WTC11 (cell line): ENCODE data around the gene RUSF1. TPM values are rescaled to one million over a fixed set of nuclear protein-coding genes. Genes with fewer than 3 reads are reported as not detected.
A peak's percentile ranks its signal among the peaks of the same experiment; 100 is the strongest.

Source experiments
- ATAC-seq: fragments of 200-7000 bp; cut with Tn5 transposase; 2 replicates; pipeline ENCODE4 v1.10.0; 2021; ENCODE audit warnings: mild to moderate bottlenecking, moderate library complexity
- CTCF ChIA-PET: fragments of 300-600 bp; sonication (Branson Sonifier 250); formaldehyde crosslinking; loops from one replicate; lab custom pipeline; 2021; ENCODE audit warnings: antibody characterized with exemption; lab: Charles Lee
- POLR2A ChIA-PET: fragments of 350-600 bp; sonication (Branson Sonifier 250); formaldehyde crosslinking; loops from one replicate; lab custom pipeline; 2021; ENCODE audit warnings: antibody characterized with exemption; lab: Charles Lee
- DNase-seq: peaks from one replicate; pipeline ENCODE4 v3.0.0; 2021; ENCODE audit warnings: low spot score
- H3K27ac Mint-ChIP-seq: 2 replicates; pipeline ENCODE4 v1.8.0; 2021; ENCODE audit warnings: mixed read lengths
- H3K27me3 Mint-ChIP-seq: 2 replicates; pipeline ENCODE4 v1.8.0; 2021; ENCODE audit warnings: low read depth, mild to moderate bottlenecking, moderate library complexity, mixed read lengths
- H3K36me3 Mint-ChIP-seq: 2 replicates; pipeline ENCODE4 v1.8.0; 2021; ENCODE audit warnings: mixed read lengths
- H3K4me1 Mint-ChIP-seq: 2 replicates; pipeline ENCODE4 v1.8.0; 2022; ENCODE audit warnings: mixed read lengths
- H3K4me3 Mint-ChIP-seq: 2 replicates; pipeline ENCODE4 v1.8.0; 2021; ENCODE audit warnings: mild to moderate bottlenecking, moderate library complexity, mixed read lengths
- H3K9me3 Mint-ChIP-seq: 2 replicates; pipeline ENCODE4 v1.8.0; 2021; ENCODE audit warnings: mixed read lengths
- ARID4B ChIP-seq: sonication (generic); formaldehyde crosslinking; IDR thresholded peaks from 2 replicates; pipeline ENCODE4 v1.8.0; 2023; ENCODE audit warnings: missing genetic modification reagents, mild to moderate bottlenecking, borderline replicate concordance
- E2F1 ChIP-seq: sonication (generic); formaldehyde crosslinking; IDR thresholded peaks from 2 replicates; pipeline ENCODE4 v1.8.0; 2022; ENCODE audit warnings: mild to moderate bottlenecking, missing genetic modification reagents
- ERG ChIP-seq: fragments of 250-450 bp; sonication (Bioruptor Pico); IDR thresholded peaks from 2 replicates; pipeline ENCODE4 v1.8.0; 2021; ENCODE audit warnings: mild to moderate bottlenecking
- FOXP1 ChIP-seq: sonication (generic); formaldehyde crosslinking; IDR thresholded peaks from 2 replicates; pipeline ENCODE4 v1.8.0; 2022; ENCODE audit warnings: missing genetic modification reagents, mild to moderate bottlenecking, moderate library complexity, borderline replicate concordance
- IRF1 ChIP-seq: sonication (generic); formaldehyde crosslinking; IDR thresholded peaks from 2 replicates; pipeline ENCODE4 v1.8.0; 2023; ENCODE audit warnings: missing genetic modification reagents
- JUN ChIP-seq: sonication (generic); formaldehyde crosslinking; IDR thresholded peaks from 2 replicates; pipeline ENCODE4 v1.8.0; 2023; ENCODE audit warnings: mild to moderate bottlenecking, missing genetic modification reagents
- KAT7 ChIP-seq: sonication (generic); formaldehyde crosslinking; IDR thresholded peaks from 2 replicates; pipeline ENCODE4 v1.8.1; 2023; ENCODE audit warnings: missing genetic modification reagents, mild to moderate bottlenecking, borderline replicate concordance
- MLX ChIP-seq: sonication (generic); formaldehyde crosslinking; IDR thresholded peaks from 2 replicates; pipeline ENCODE4 v1.8.1; 2023; ENCODE audit warnings: mild to moderate bottlenecking, missing genetic modification reagents, moderate library complexity
- MXD4 ChIP-seq: fragments of 250-450 bp; sonication (Bioruptor Pico); IDR thresholded peaks from 2 replicates; pipeline ENCODE4 v1.8.0; 2021; ENCODE audit warnings: mild to moderate bottlenecking, moderate library complexity, borderline replicate concordance
- MYBL2 ChIP-seq: sonication (generic); formaldehyde crosslinking; IDR thresholded peaks from 2 replicates; pipeline ENCODE4 v1.8.1; 2023; ENCODE audit warnings: mild to moderate bottlenecking, moderate library complexity, missing genetic modification reagents
- NR1H2 ChIP-seq: sonication (generic); formaldehyde crosslinking; IDR thresholded peaks from 2 replicates; pipeline ENCODE4 v1.9.0; 2021; ENCODE audit warnings: mild to moderate bottlenecking, moderate library complexity, missing genetic modification reagents
- RORB ChIP-seq: fragments of 250-450 bp; sonication (Bioruptor Pico); IDR thresholded peaks from 2 replicates; pipeline ENCODE4 v1.9.0; 2021; ENCODE audit warnings: mild to moderate bottlenecking
- STAT6 ChIP-seq: sonication (generic); formaldehyde crosslinking; conservative IDR thresholded peaks from 2 replicates; pipeline ENCODE4 v1.8.1; 2023; ENCODE audit warnings: mild to moderate bottlenecking, low read depth, missing genetic modification reagents, moderate library complexity
- TEAD1 ChIP-seq: sonication (generic); formaldehyde crosslinking; IDR thresholded peaks from 2 replicates; pipeline ENCODE4 v1.8.0; 2022; ENCODE audit warnings: mild to moderate bottlenecking, missing genetic modification reagents
- ZBTB21 ChIP-seq: sonication (generic); formaldehyde crosslinking; IDR thresholded peaks from 2 replicates; pipeline ENCODE4 v1.8.1; 2023; ENCODE audit warnings: mild to moderate bottlenecking, missing genetic modification reagents, borderline replicate concordance
- ZNF219 ChIP-seq: sonication (generic); formaldehyde crosslinking; IDR thresholded peaks from 2 replicates; pipeline ENCODE4 v1.8.0; 2023; ENCODE audit warnings: missing genetic modification reagents, mild to moderate bottlenecking, borderline replicate concordance
- ZNF671 ChIP-seq: fragments of 250-450 bp; sonication (Bioruptor Pico); IDR thresholded peaks from 2 replicates; pipeline ENCODE4 v1.8.0; 2021; ENCODE audit warnings: mild to moderate bottlenecking
- total RNA-seq: library from RNA; stranded (reverse); gene quantifications from 3 replicates; pipeline ENCODE4 v1.2.3, GENCODE V29; 2021

The RUSF1 gene
- total RNA-seq, 1 experiment from 2014 or later, result 35.9 TPM

- TF ChIP-seq ARID4B (CRISPR knock-in tag) (peak; percentile 78; the same call in 1 of the 2 replicates), TEAD1 (CRISPR knock-in tag) (peak; percentile 83; the same call in 1 of the 2 replicates), ZNF671 (CRISPR knock-in tag) (no peak), FOXP1 (CRISPR knock-in tag) (peak; percentile 85), JUN (CRISPR knock-in tag) (peak; percentile 3), MXD4 (CRISPR knock-in tag) (no peak), IRF1 (0 out of 2 replicates have a peak, but pooled peaks have one; percentile 50), E2F1 (no peak), STAT6 (CRISPR knock-in tag) (no peak), ZNF219 (CRISPR knock-in tag) (peak; percentile 18; the same call in 1 of the 2 replicates), KAT7 (0 out of 2 replicates have a peak, but pooled peaks have one; percentile 64)
Measured at GRCh38 chr16:31507929-31508705, at the start of gene RUSF1 (continued).

- Mint-ChIP-seq H3K36me3 (peaks cover 33% of the 10 kb centered on the region), H3K4me3 (no peak overlapping the region), H3K4me1 (no peaks in the 10 kb centered on the region), H3K9me3 (peaks cover 88% of the 10 kb centered on the region), H3K27ac (no peak overlapping the region), H3K27me3 (peaks cover 14% of the 10 kb centered on the region)
- POLR2A ChIA-PET, result no interaction called here
- CTCF ChIA-PET, result no interaction called here
- ATAC-seq (no peak), DNase-seq (no peak)
- TF ChIP-seq ERG (CRISPR knock-in tag), result no peak
- no peak for TF ChIP-seq RORB (CRISPR knock-in tag)
- no peak for TF ChIP-seq MLX (CRISPR knock-in tag)
- no peak for TF ChIP-seq MYBL2
- TF ChIP-seq ARID4B (CRISPR knock-in tag), result no peak
- TF ChIP-seq NR1H2 (CRISPR knock-in tag), result no peak
- TF ChIP-seq ZBTB21 (CRISPR knock-in tag), result no peak
- TF ChIP-seq E2F1, result no peak
- TF ChIP-seq TEAD1 (CRISPR knock-in tag), result no peak
- no peak for TF ChIP-seq ZNF219 (CRISPR knock-in tag)
Measured at GRCh38 chr16:31542763-31543162, 34.6 kb upstream of the RUSF1 start.
